ENCODE results near the gene CACNA1C.

CACNA1C gene

GRCh38 chr12:2236506-2237294 is 183.9 kb downstream of the CACNA1C start:
- POLR2A ChIA-PET (ENCODE audit: low non-redundant PET) = no interaction called here
- no peak for DNase-seq (ENCODE audit: low spot score)
- no peak overlapping the region for H3K27ac ChIP-seq
- CTCF ChIA-PET = interaction anchor here (0.7 kb wide), 1 partner anchor 24 kb away, joined by 3 read pairs; no protein-coding TSS in a partner anchor
- no peak for TF ChIP-seq CTCF (conservative IDR thresholded peaks at IDR 0.05; ENCODE audit: low read depth)

GRCh38 chr12:2238111-2238510 is 185.3 kb downstream of the CACNA1C start:
- CTCF ChIA-PET = interaction anchor here (0.7 kb wide), 1 partner anchor 29 kb away, joined by 3 read pairs; no protein-coding TSS in a partner anchor
- TF ChIP-seq CTCF (conservative IDR thresholded peaks at IDR 0.05; ENCODE audit: low read depth) = no peak
- no peak overlapping the region for H3K27ac ChIP-seq
- POLR2A ChIA-PET (ENCODE audit: low non-redundant PET) = no interaction called here
- no peak for DNase-seq (ENCODE audit: low spot score)

GRCh38 chr12:2239381-2239871 is 186.6 kb downstream of the CACNA1C start:
- no peak for TF ChIP-seq CTCF (conservative IDR thresholded peaks at IDR 0.05; ENCODE audit: low read depth)
- H3K27ac ChIP-seq = no peak overlapping the region
- POLR2A ChIA-PET (ENCODE audit: low non-redundant PET) = no interaction called here
- no peak for DNase-seq (ENCODE audit: low spot score)
- CTCF ChIA-PET = interaction anchor here (0.5 to 0.6 kb wide), 2 partner anchors 141 to 151 kb away, joined by 3 to 4 read pairs; no protein-coding TSS in a partner anchor

- CTCF ChIA-PET = no interaction called here
- no peak for TF ChIP-seq CTCF (conservative IDR thresholded peaks at IDR 0.05; ENCODE audit: low read depth)
Observed at GRCh38 chr12:2240390-2240789, 187.6 kb downstream of the CACNA1C start.

GRCh38 chr12:2240984-2241383 is 188.2 kb downstream of the CACNA1C start:
- DNase-seq (ENCODE audit: low spot score) = no peak
- ChIA-PET CTCF (no interaction called here), POLR2A (ENCODE audit: low non-redundant PET) (no interaction called here)
- H3K27ac ChIP-seq = no peak overlapping the region
- no peak for TF ChIP-seq CTCF (conservative IDR thresholded peaks at IDR 0.05; ENCODE audit: low read depth)

More at GRCh38 chr12:2240390-2240789, 187.6 kb downstream of the CACNA1C start:
- no peak overlapping the region for H3K27ac ChIP-seq
- DNase-seq (ENCODE audit: low spot score) = no peak
- POLR2A ChIA-PET (ENCODE audit: low non-redundant PET) = no interaction called here

GRCh38 chr12:2242216-2242615 is 189.4 kb downstream of the CACNA1C start:
- TF ChIP-seq CTCF (conservative IDR thresholded peaks at IDR 0.05; ENCODE audit: low read depth) = no peak
- H3K27ac ChIP-seq = no peak overlapping the region
- ChIA-PET POLR2A (ENCODE audit: low non-redundant PET) (no interaction called here), CTCF (no interaction called here)
- no peak for DNase-seq (ENCODE audit: low spot score)

All from RWPE1 (cell line).